HEK293T (cell line): ENCODE data around the gene IQGAP3.

Experiments used
- CTCF ChIA-PET: fragments of 350-600 bp; formaldehyde crosslinking; extraction: SDS; loops from one replicate; lab custom pipeline; 2021; ENCODE audit warnings: antibody characterized with exemption, inconsistent platforms; lab: Yijun Ruan, JAX
- POLR2A ChIA-PET: fragments of 350-600 bp; formaldehyde crosslinking; extraction: SDS; loops from one replicate; lab custom pipeline; 2020; ENCODE audit warnings: antibody characterized with exemption, inconsistent platforms; lab: Yijun Ruan, JAX
- DNase-seq: peaks from one replicate; pipeline ENCODE4 v3.0.0; 2012; ENCODE audit warnings: mixed read lengths; ENCODE audit errors: extremely low spot score
- ARNT ChIP-seq: fragments of 450-650 bp; IDR thresholded peaks from 2 replicates; pipeline ENCODE4 v1.6.1; 2017; ENCODE audit warnings: mild to moderate bottlenecking
- BHLHE40 ChIP-seq: fragments of 450-650 bp; IDR thresholded peaks from 2 replicates; pipeline ENCODE4 v1.6.1; 2016; ENCODE audit warnings: mild to moderate bottlenecking, moderate library complexity, borderline replicate concordance
- CTBP1 ChIP-seq: fragments of 450-650 bp; IDR thresholded peaks from 2 replicates; pipeline ENCODE4 v1.6.1; 2016; ENCODE audit warnings: borderline replicate concordance
- ELF4 ChIP-seq: fragments of 450-650 bp; IDR thresholded peaks from 2 replicates; pipeline ENCODE4 v1.6.1; 2017; ENCODE audit warnings: antibody characterized with exemption
- FOXA1 ChIP-seq: fragments of 450-650 bp; IDR thresholded peaks from 2 replicates; pipeline ENCODE4 v1.6.1; 2016; ENCODE audit warnings: mild to moderate bottlenecking
- FOXK2 ChIP-seq: fragments of 450-650 bp; IDR thresholded peaks from 2 replicates; pipeline ENCODE4 v1.6.1; 2016; ENCODE audit warnings: mild to moderate bottlenecking
- FOXM1 ChIP-seq: fragments of 450-650 bp; IDR thresholded peaks from 2 replicates; pipeline ENCODE4 v1.6.1; 2017; ENCODE audit warnings: mild to moderate bottlenecking, borderline replicate concordance
- HDGF ChIP-seq: fragments of 450-650 bp; IDR thresholded peaks from 2 replicates; pipeline ENCODE4 v1.6.1; 2017; ENCODE audit warnings: antibody characterized with exemption, borderline replicate concordance
- L3MBTL2 ChIP-seq: fragments of 450-650 bp; conservative IDR thresholded peaks from 2 replicates; pipeline ENCODE4 v1.6.1; 2016; ENCODE audit warnings: mild to moderate bottlenecking
- LEF1 ChIP-seq: fragments of 450-650 bp; IDR thresholded peaks from 2 replicates; pipeline ENCODE4 v1.6.1; 2017; ENCODE audit warnings: mild to moderate bottlenecking, borderline replicate concordance
- NFRKB ChIP-seq: fragments of 450-650 bp; IDR thresholded peaks from 2 replicates; pipeline ENCODE4 v1.6.1; 2016; ENCODE audit warnings: mild to moderate bottlenecking, moderate library complexity
- SP1 ChIP-seq: fragments of 450-650 bp; IDR thresholded peaks from 2 replicates; pipeline ENCODE4 v1.6.1; 2017
- SUZ12 ChIP-seq: fragments of 450-650 bp; IDR thresholded peaks from 2 replicates; pipeline ENCODE4 v1.6.1; 2016; ENCODE audit warnings: mild to moderate bottlenecking
- TARDBP ChIP-seq: fragments of 450-650 bp; IDR thresholded peaks from 2 replicates; pipeline ENCODE4 v1.6.1; 2016
- ZNF384 ChIP-seq: fragments of 450-650 bp; IDR thresholded peaks from 2 replicates; pipeline ENCODE4 v1.6.1; 2016
- TF ChIP-seq, protein P1 (sequence below): fragments of 450-650 bp; IDR thresholded peaks from 2 replicates; pipeline ENCODE4 v1.6.1; 2016

Gene IQGAP3

DNA sequence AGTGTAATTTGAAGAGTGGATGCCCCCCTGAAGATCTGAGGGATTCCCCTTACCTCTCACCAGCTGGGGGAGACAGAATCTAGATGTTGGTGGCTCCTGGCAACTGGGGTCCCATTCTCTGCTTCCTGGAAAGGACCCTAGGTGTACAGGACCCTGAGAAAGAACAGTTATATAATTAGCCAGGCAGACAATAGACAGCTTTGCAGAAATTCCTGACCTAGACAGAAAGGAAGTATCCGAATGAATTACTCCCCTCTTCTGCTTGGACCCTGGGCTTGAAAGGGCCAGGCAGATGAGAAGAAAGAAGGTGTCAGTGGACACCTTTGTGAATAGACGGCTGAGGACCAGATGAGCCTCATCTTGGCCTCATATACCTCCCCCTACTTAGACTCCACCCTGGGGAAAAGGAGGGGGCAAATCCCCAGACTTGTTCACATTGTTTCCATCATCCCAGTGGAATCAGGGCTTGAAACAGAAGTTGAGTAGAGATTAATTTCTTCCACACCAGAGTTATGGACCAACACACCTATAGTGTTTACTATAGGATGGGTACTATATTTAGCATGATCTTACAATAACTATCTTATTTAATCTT, 1.8 kb upstream of the IQGAP3 start:
- ChIA-PET CTCF (no interaction called here), POLR2A (interaction anchor here (1.5 to 1.7 kb wide), 2 partner anchors 18 to 20 kb away, joined by 3 read pairs; partner anchors contain the start of gene NAXE)
- DNase-seq = no peak
- TF ChIP-seq FOXM1 (no peak), LEF1 (no peak), HDGF (no peak), TARDBP (no peak), NFRKB (no peak), CTBP1 (no peak)

DNA sequence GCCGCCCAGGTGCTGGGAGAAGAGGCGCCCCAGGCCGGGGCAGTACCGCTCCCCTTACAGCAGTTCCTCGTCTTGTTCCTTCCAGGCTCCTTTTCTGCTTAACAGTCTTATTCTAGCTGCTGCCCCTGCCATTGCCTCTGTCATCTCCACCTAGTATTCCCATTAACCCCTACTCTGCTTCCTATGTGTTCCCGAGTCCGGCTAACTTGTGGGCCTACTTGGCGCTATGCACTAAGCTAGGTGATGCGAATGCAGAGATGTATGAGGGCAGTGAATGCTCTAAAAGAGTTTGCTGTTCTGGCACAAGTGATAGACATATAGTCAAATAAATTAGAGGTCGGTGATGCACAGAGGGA, 276 bp upstream of the IQGAP3 start:
- POLR2A ChIA-PET = interaction anchor here (0.9 kb wide), 1 partner anchor 52 kb away, joined by 3 read pairs; no protein-coding TSS in a partner anchor
- DNase-seq = no peak
- no peak for TF ChIP-seq CTBP1
- TF ChIP-seq FOXA1 = no peak
- no peak for TF ChIP-seq SP1
- TF ChIP-seq NFRKB = no peak
- TF ChIP-seq BHLHE40 = no peak
- no peak for TF ChIP-seq ARNT
- CTCF ChIA-PET = no interaction called here

DNA sequence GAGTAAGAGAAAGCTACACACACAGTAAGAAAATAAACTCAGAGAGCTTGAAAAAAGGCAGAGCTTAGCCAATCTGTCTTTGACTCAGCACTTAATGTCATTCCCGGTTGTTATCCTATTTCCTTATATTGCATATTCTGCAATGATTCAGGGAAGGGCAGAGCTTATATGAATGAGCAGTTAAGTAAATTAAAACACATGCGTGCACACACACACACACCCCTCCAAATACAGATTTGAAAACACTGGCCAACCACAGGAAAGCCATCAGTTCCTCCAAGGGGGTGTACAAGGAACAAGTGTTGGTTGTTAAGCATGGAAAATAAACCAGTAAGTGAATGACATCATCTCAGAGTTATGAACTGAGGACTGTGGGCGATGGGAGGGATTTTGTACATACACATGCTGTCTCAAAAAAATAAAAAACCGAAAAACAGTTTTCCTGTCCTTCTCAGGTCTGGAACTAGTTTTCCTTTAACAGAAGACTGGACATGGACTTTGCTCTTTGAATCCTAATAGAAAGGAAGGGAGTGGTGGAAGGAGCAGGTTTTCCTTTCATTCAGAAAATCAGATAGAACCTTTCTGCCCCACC, 1.0 kb downstream of the IQGAP3 start:
- CTCF ChIA-PET = interaction anchor here (1.0 kb wide), 1 partner anchor 186 kb away, joined by 3 read pairs; no protein-coding TSS in a partner anchor
- peak; percentile 56 for TF ChIP-seq ZNF384
- TF ChIP-seq SP1 = no peak
- DNase-seq = peak; percentile 61

DNA sequence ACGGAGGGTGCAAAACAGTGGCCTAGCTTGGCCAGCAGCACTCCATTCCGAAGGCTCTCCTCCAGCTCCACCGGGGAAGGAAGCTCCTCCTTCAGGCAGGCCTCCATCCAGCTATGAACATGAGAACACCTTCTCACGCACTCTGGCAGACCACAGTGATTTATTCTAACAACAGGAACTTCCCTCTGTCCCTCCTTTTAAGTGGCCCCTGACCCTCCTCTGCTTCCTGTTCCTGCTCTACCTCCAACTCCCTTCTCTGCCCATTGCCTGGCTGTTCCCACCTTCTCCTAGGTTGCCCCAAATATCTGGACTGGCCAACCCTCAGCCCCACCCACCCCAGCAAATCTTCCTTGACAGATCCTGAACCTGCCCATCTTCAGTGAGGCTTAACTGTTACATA, 5.9 kb downstream of the IQGAP3 start:
- POLR2A ChIA-PET = no interaction called here
- CTCF ChIA-PET = no interaction called here
- TF ChIP-seq SP1 (no peak), HDGF (no peak), FOXK2 (no peak), ELF4 (no peak), LEF1 (no peak), SUZ12 (no peak), ZNF384 (no peak), FOXM1 (no peak), TARDBP (no peak), ARNT (no peak), CTBP1 (no peak), BHLHE40 (no peak), NFRKB (no peak), L3MBTL2 (no peak), FOXA1 (no peak)
- TF ChIP-seq, protein P1, sequence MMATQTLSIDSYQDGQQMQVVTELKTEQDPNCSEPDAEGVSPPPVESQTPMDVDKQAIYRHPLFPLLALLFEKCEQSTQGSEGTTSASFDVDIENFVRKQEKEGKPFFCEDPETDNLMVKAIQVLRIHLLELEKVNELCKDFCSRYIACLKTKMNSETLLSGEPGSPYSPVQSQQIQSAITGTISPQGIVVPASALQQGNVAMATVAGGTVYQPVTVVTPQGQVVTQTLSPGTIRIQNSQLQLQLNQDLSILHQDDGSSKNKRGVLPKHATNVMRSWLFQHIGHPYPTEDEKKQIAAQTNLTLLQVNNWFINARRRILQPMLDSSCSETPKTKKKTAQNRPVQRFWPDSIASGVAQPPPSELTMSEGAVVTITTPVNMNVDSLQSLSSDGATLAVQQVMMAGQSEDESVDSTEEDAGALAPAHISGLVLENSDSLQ = no peak
- DNase-seq = no peak

More for the DNA sequence above, 1.0 kb downstream of the IQGAP3 start:
- POLR2A ChIA-PET = interaction anchor here (0.5 to 1.5 kb wide), 6 partner anchors 9 to 114 kb away, joined by 3 to 6 read pairs (median 6); partner anchors contain the start of gene NAXE

DNA sequence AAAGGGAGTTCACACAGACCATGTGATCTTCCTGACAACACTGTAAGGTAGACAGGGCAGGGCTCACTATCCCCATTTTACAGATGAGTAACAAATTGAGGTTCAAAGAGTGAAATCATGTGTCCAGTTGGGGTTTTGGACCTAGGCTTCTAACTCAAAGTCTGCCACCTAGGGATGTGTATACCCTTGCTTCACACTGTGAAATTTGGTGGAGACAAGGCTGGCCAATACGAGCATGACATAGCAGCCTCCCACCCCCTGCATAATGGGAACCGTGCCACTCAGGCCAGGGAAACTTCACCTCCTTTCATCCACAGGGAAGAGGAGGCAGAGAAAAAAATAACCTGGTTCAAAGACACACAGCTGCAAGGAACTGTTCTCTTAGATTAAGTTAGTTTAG, 6.8 kb downstream of the IQGAP3 start:
- ChIA-PET CTCF (no interaction called here), POLR2A (no interaction called here)
- no peak for DNase-seq
- no peak for TF ChIP-seq FOXM1
- no peak for TF ChIP-seq NFRKB
- no peak for TF ChIP-seq ZNF384
- no peak for TF ChIP-seq FOXA1
- no peak for TF ChIP-seq ARNT
- no peak for TF ChIP-seq SP1
- TF ChIP-seq L3MBTL2 = no peak
- TF ChIP-seq ELF4 = no peak
- TF ChIP-seq HDGF = no peak

DNA sequence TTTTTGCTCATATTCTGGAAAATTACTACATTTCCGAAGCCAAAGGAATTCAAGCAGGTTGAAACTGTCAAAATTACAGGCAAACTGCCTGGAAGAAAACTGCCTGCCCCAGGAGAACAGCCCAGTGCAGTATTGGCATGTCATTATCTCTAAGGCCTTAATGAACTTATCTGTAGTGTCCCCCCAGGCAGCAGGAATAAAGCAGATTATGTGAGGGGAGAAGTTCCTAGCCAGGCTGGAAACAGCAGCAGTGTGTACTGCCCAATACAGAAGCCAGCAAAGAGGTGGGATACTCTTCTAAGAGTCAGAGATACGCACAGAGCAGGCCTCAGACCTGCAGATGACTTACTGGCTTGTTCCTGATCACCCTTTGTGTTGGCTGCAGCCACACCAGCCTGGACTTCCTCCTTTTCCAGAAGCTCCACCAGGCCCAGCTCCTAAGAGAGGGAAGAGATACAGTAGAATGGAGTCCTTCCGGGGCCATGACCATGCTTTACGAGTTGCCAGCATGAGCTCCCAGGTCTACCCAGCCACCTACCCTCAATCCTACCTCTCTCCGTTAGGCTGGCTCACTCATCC, 11.7 kb downstream of the IQGAP3 start:
- ChIA-PET POLR2A (no interaction called here), CTCF (interaction anchor here (0.6 kb wide), 1 partner anchor 198 kb away, joined by 3 read pairs; no protein-coding TSS in a partner anchor)
- no peak for TF ChIP-seq L3MBTL2
- no peak for DNase-seq

DNA sequence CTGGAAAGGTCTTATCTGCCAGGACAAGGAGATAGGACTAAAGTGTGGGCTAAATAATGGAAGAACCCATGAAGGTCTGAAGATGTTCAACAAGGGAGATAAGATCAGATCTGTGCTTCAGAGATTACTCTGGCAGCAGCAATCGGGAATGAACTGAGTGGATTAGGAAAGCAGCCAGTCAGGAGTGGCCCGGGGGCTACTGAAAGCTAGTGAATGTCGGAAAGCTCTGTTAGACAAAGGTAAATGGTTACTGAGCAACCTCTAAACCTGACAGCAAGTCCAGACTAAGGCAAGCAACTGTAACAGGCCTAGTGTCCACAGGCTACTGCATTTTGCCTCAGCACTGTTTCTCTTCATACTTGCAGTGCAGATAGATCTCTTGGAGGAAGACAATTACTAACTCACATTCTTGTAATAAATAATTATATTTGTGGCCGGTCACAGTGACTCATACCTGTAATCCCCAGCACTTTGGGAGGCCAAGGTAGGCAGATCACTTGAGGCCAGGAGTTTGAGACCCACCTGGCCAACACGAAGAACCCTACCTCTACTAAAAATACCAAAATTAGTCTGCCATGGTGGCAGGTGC, 12.5 kb downstream of the IQGAP3 start:
- ChIA-PET POLR2A (interaction anchor here (1.2 kb wide), 1 partner anchor 12 kb away, joined by 5 read pairs; no protein-coding TSS in a partner anchor), CTCF (interaction anchor here (0.6 kb wide), 1 partner anchor 197 kb away, joined by 3 read pairs; no protein-coding TSS in a partner anchor)
- TF ChIP-seq LEF1 (no peak), ELF4 (no peak), ARNT (no peak), HDGF (no peak), FOXM1 (no peak), ZNF384 (no peak), NFRKB (no peak), FOXA1 (no peak), BHLHE40 (no peak), SP1 (no peak), L3MBTL2 (no peak), TARDBP (no peak), FOXK2 (no peak), SUZ12 (no peak), CTBP1 (no peak)
- TF ChIP-seq, protein P1 = no peak
- no peak for DNase-seq
